Left hindlimb (tissue), 1 donor: ENCODE measurements around the gene ARG1.
"Not testable (repeated sequence)": the region's sequence is repeated elsewhere in the genome, so short reads cannot be mapped to it uniquely, and the experiment has no call there.

Source experiments
- DNase-seq: peaks from one replicate; pipeline ENCODE4 v3.0.0-alpha.2; 2018

The ARG1 gene

GRCh38 chr6:131572686-131573415 is at the start of gene ARG1:
Gene ARG1, plus strand, starts transcription at chr6:131573226. Its CDS starts 57 bp downstream, at chr6:131573283.
- no peak for DNase-seq

DNA sequence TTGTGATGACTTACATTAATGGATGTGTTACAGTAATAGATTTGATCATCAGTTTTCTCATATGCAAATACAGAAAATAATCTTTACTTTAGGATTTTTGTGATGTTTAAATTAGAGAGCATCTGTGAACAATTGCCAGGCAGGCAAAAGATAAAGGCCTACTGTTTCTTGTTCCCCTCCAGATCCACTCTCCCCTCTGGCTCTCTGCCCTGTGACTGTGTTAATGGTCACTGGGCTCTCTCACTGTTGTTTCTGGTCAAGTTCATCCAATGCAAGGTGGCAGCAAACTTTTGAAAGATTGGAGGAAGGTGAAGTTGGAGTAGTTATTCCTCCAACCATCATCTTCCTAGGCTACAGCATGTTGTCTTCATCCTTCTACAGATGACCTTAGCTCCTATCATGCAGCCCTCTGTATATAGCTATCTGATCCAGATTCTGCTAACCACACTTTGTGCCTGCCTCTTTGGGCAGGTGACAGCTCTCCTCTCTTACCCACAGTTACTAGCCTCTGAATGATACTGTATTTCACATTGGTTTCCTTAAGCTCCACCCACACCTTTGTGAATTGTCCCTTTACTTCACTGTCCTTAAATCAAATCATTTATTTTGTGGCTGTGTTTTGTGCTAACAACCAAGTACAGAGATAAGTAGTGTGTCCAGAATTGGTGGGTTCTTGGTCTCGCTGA is 48.9 kb upstream of the ARG1 start:
- DNase-seq = no peak

DNA sequence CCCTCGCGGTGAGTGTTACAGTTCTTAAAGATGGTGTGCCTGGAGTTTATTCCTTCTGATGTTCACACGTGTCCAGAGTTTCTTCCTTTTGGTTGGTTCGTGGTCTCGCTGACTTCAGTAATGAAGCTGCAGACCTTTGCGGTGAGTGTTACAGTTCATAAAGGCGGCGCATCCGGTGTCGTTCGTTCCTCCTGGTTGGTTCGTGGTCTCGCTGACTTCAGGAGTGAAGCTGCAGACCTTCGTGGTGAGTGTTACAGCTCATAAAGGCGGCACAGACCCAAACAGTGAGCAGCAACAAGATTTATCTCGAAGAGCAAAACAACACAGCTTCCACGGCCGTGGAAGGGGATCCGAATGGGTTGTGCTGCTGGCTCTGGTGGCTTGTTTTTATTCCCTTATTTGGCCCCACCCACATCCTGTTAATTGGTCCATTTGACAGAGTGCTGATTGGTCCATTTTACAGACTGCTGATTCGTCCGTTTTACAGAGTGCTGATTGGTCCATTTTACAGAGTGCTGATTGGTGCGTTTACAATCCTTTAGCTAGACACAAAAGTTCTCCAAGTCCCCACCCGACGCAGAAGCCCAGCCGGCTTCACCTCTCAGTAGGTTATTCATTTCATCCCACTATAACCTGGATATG is 48.2 kb upstream of the ARG1 start:
- no peak for DNase-seq

- not testable (repeated sequence) for DNase-seq
These were observed 42.1 kb upstream of the ARG1 start for GRCh38 chr6:131530936-131531335.

- DNase-seq = not testable (repeated sequence)
These were observed 41.3 kb upstream of the ARG1 start for GRCh38 chr6:131531681-131532080.

DNA sequence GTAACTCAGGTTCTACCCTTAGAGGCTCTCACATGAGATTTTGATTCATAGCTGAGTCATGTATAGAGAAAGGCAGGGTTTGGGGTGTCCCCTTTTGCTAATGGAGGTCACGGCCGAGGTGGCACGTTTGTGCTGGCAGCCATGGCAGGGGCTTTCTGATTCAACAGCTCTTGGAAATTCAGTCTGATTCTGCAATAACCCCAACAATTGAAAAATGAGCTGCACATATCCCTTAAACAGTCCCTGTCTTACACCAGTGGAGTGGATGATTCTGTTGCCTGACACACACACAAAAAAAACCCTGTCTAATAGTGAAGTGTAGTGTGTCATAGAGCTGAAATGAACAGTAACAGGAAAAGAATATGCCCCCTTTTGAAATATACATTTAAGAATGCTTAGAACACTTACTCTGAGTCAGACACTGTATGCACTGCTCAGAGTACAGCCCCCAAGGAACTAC is 40.4 kb upstream of the ARG1 start:
- no peak for DNase-seq

- DNase-seq = not testable (repeated sequence)
These were observed 34.4 kb upstream of the ARG1 start for GRCh38 chr6:131538615-131539014.

DNA sequence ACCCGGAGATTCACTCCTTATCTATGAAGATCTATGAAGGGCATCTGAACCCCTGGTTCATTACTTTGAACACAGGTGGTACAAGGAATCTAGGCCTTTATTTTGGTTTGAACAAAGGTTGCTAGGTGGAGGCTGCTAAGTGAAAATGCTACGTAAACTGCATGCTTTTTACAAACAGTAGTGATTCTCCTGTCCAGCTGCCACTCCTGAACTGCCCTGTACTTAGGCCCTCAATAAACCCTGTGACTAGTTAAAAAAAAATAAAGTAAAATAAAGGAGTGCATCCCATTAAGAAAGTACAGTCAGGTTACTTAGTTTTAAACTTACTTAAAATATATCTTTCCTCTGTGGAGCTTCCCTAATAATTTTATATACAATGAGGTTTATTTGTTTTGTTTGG is 27.7 kb upstream of the ARG1 start:
- no peak for DNase-seq

GRCh38 chr6:131547488-131547887 is 25.5 kb upstream of the ARG1 start:
- no peak for DNase-seq

GRCh38 chr6:131548441-131548840 is 24.6 kb upstream of the ARG1 start:
- DNase-seq = no peak

DNA sequence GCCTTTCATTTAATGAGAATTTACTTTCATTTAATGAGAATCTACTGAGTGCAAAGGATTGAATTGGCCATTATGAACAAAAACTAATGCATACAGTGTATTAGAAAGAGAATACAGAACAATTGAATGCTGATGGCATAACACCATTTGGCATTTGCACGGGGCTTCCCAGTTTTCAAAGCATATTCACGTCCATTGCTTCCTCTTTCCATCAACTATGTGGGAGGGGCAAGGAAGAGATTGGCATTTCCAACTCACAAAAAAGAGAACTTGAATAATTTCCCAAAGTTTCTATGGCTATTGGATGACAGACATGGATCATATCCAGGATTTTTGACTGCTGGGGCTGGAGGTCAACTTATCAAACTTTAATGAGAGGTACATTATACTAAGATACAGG is 23.2 kb upstream of the ARG1 start:
- DNase-seq = no peak

DNA sequence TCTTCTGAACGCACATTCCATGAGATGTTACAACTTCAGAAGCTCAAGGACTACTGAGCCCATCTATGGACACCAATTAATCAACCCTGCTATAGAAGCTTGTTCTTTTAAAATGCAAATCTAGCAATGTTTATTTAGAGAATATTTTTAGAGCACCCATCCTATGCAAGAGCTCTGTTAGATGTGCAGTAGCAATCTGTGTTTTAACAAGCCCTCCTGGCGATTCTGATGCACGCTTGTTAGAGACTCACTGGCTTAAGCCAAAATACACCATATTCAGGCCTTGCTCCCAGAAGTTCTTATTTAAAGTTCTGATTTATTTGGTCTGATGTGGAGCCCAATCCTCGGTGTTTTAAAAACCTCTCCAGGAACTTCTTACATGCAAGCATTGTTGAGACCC is 21.1 kb upstream of the ARG1 start:
- no peak for DNase-seq

GRCh38 chr6:131552572-131552971 is 20.5 kb upstream of the ARG1 start:
- no peak for DNase-seq

DNA sequence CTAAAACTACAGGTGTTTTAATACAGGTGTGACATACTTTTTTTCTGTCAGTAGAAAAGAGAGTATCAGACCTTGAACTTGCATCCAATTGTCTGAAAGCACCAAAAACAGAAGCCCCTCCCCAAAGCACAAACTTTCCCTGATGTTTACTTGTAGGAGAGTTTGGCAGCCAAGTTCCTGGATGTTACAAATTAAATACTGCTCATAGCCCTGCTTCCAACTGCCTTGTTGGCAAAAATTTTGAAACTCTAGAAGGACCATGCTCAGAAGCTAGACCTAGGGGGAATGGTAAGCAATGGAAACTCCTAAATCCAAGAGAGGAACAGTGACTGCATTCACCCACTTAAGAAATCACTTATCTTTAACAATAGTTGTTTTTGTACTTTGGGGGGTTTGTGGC is 17.0 kb upstream of the ARG1 start:
- DNase-seq = no peak

- DNase-seq = no peak
These were observed 14.1 kb upstream of the ARG1 start for GRCh38 chr6:131558922-131559321.

GRCh38 chr6:131561925-131562707 is 10.9 kb upstream of the ARG1 start:
- no peak for DNase-seq

DNA sequence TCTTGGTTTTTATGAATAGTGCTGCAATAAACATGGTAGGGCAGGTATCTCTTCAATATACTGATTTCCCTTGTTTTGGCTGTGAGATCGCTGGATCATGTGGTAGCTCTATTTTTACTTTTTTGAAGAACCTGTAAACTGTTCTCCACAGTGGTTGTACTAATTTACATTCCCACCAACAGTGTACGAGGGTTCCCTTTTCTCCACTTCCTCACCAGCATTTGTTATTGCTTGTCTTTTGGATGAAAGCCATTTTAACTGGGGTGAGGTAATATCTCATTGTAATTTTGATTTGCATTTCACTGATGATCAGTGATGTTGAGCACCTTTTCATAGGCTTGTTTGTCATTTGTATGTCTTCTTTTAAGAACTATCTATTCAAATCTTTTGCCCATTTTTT is 8.0 kb upstream of the ARG1 start:
- DNase-seq = no peak

DNA sequence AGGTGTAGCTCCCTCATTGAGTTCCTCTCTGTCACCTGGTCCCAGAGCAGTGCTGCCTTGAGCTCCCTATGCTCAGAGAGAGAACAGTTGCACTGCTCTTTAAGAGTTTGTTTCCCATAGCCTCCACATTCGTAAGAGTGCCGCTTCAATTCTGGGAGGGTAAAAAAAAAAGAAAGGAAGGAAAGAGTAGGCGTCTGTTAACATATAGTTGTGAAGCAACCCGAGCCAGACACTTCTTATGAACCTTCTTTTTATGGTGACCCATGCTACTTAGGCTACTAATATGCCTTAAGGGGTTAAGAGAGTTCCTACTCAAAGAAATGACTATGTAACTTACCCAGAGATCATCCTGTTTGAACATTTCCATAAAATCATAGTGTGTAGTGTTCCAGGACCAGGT is 4.3 kb upstream of the ARG1 start:
- no peak for DNase-seq

DNA sequence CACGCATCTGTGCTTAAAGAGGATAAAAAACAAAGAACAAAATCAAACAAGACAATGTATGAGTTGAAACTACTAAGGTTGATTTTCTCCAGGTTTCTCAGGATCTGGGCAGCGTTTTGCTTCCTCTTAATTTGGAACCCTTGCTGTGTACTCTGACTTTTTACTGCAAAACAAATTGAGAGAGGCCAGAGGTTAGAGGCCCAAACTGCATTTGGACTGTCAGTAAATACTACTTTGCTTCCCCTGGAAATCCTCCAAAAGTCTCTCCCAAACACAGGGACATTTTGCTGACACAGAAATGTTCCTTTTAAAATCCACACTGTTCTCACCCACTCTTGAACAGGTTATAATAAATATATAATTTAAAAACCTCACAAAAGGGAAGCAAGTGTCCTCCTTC is 1.1 kb downstream of the ARG1 start:
- DNase-seq = no peak

DNA sequence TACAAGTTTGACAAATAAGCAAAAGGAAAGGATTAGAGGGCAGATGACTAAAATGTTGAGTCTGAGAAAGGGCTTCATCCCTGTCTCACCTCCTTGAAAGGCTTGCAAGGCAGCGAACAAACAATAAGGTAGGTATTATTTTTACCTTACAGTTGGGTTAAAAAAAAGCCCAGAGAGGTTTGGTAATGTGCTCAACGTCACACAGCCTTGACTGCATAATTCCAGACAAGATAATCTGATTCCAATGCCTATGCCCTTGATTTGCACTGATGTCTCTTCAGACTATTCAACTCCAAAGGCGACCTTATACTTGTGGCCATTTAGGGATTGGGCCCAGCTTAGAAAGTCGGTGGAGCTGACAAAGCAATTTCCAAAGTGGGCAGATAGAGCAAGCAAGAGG is 1.7 kb downstream of the ARG1 start:
- DNase-seq = no peak

DNA sequence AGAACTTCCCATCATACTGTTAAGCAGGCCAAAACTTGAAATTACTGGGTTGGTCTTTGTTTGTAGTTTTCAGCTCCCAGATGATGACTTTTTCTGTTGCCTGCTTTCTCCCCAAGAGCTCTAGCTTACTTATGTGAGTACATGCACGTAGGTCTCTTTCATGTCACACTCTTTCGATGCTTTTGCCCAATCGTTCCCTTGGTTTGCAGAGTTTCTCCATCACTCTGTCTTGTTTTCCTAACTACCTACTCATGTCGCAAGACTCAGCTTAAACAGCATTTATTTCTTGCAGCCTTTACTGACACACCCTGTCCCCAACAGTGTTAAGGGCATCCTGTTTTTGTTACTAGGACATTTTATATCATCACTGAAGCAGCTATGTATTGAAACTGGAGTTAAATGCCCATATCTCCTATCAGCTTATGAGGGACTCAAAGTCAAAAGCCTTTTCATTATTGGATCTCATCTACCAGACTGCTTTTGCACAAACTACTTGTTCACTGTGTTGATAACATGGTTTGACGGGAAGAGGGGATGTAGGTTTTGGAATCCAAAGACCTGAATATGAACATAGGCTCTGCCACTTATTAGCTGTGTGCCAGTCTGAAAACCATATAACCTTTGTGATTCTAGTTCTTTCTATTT is 2.9 kb downstream of the ARG1 start:
- no peak for DNase-seq

GRCh38 chr6:131581523-131581922 is 8.5 kb downstream of the ARG1 start:
- DNase-seq = no peak

- DNase-seq = no peak
These were observed 13.5 kb downstream of the ARG1 start for GRCh38 chr6:131586543-131586942.
